Suprapubic skin (tissue), 4 donors: ENCODE results near the gene STARD13.
A peak's percentile ranks its signal among the peaks of the same experiment; 100 is the strongest.

ENCODE experiments used
- EP300 ChIP-seq: sonication (generic); formaldehyde crosslinking; IDR thresholded peaks from one replicate; pipeline ENCODE4 v1.6.1; 2017; ENCODE audit warnings: antibody characterized with exemption
- POLR2A ChIP-seq, 2 donors: fragments of 450-650 bp; IDR thresholded peaks; one replicate each; pipeline ENCODE4 v1.6.1; 2017; ENCODE audit warnings: antibody characterized with exemption in 2 of 2, mild to moderate bottlenecking in 2 of 2, moderate library complexity in 2 of 2
- POLR2AphosphoS5 ChIP-seq, 3 donors: sonication (generic); formaldehyde crosslinking; IDR thresholded peaks; one replicate each; pipeline ENCODE4 v1.6.1; 2017; ENCODE audit warnings: antibody characterized with exemption in 3 of 3
- TF ChIP-seq, protein P1 (sequence below), 2 donors: fragments of 200-600 bp in 1 of 2; fragments of 450-650 bp in 1 of 2; sonication (generic) in 1 of 2; IDR thresholded peaks; one replicate each; pipeline ENCODE4 v1.5.1; 2016 to 2019; ENCODE audit warnings: antibody characterized with exemption in 2 of 2, mild to moderate bottlenecking in 1 of 2, moderate library complexity in 1 of 2

DNA sequence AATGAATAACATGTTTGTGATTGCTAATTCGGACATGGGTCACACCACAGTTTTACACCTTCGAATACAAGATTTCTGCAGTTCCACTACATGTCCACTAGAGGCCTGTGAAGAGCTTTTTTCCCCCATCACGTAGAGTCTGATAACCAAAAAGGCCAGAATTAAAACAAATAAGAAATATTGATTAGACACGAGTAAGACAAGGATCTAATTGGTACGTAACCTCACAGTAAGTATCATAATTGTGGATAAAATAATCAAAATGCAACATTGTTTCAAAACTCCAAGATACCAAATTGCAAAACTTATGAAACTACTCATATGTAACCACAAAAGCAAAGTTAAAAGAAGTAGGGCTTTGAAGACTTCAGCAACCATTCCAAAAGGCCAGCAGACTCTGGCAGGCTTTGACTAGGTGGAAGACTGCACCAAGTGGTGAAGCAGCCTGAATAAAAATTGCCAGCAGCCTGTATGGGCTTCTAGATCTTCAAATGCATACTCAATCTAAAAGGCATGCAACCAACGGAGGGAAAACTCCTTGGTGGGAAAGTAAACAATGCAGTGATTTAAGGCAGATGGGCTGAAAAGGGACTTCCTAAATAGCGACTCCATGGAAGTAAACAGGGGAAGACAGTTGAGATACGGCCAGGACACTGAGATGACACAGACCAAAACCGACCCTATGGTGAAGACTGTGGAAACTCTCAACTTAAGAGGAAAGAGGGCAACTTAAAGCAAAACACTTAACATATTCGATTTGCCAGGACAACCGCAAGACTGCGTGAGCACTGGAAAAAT, 56.7 kb downstream of the STARD13 start:
- TF ChIP-seq EP300 (no peak), POLR2AphosphoS5 (IDR thresholded peaks at IDR 0.05) (no peak), POLR2A (IDR thresholded peaks at IDR 0.05) (no peak)
- TF ChIP-seq, protein P1, sequence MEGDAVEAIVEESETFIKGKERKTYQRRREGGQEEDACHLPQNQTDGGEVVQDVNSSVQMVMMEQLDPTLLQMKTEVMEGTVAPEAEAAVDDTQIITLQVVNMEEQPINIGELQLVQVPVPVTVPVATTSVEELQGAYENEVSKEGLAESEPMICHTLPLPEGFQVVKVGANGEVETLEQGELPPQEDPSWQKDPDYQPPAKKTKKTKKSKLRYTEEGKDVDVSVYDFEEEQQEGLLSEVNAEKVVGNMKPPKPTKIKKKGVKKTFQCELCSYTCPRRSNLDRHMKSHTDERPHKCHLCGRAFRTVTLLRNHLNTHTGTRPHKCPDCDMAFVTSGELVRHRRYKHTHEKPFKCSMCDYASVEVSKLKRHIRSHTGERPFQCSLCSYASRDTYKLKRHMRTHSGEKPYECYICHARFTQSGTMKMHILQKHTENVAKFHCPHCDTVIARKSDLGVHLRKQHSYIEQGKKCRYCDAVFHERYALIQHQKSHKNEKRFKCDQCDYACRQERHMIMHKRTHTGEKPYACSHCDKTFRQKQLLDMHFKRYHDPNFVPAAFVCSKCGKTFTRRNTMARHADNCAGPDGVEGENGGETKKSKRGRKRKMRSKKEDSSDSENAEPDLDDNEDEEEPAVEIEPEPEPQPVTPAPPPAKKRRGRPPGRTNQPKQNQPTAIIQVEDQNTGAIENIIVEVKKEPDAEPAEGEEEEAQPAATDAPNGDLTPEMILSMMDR (IDR thresholded peaks at IDR 0.05), result peak; percentile 79 to 86
